GM18867 (cell line): ENCODE measurements around the gene RAB21.
A peak's percentile ranks its signal among the peaks of the same experiment; 100 is the strongest.
"Not testable (repeated sequence)": the region's sequence is repeated elsewhere in the genome, so short reads cannot be mapped to it uniquely, and the experiment has no call there.

Experiments used
- ATAC-seq: cut with Tn5 transposase; IDR thresholded peaks from one replicate; pipeline ENCODE4 v1.9.1; 2021; ENCODE audit warnings: mild to moderate bottlenecking, moderate library complexity; ENCODE audit not compliant: unreplicated experiment

Gene RAB21

GRCh38 chr12:71795901-71796300 lies 41.2 kb downstream of the RAB21 start:
- ATAC-seq: no peak

- ATAC-seq: no peak
These were observed 42.9 kb downstream of the RAB21 start for GRCh38 chr12:71797531-71797930.

- ATAC-seq: no peak
These were observed 44.4 kb downstream of the RAB21 start for GRCh38 chr12:71799106-71799505.

- ATAC-seq: no peak
These were observed 45.5 kb downstream of the RAB21 start for GRCh38 chr12:71800177-71800576.

GRCh38 chr12:71804505-71804904 lies 49.8 kb downstream of the RAB21 start:
- ATAC-seq: no peak

GRCh38 chr12:71810921-71811320 lies 56.3 kb downstream of the RAB21 start:
- no peak for ATAC-seq

- ATAC-seq: not testable (repeated sequence)
These were observed 60.6 kb downstream of the RAB21 start for GRCh38 chr12:71815242-71815641.

- ATAC-seq: not testable (repeated sequence)
These were observed 67.4 kb downstream of the RAB21 start for GRCh38 chr12:71822088-71822487.

GRCh38 chr12:71828813-71829212 lies 74.2 kb downstream of the RAB21 start:
- ATAC-seq: no peak

GRCh38 chr12:71837356-71837755 lies 82.7 kb downstream of the RAB21 start:
- no peak for ATAC-seq

GRCh38 chr12:71838231-71838630 lies 83.6 kb downstream of the RAB21 start:
- no peak for ATAC-seq

GRCh38 chr12:71838676-71839075 lies 84.0 kb downstream of the RAB21 start:
- ATAC-seq: no peak

GRCh38 chr12:71840231-71840847 lies 85.7 kb downstream of the RAB21 start:
- peak; percentile 16 for ATAC-seq

GRCh38 chr12:71846322-71846940 lies 91.8 kb downstream of the RAB21 start:
- ATAC-seq: no peak

GRCh38 chr12:71848212-71848611 lies 93.5 kb downstream of the RAB21 start:
- peak; percentile 57 for ATAC-seq

GRCh38 chr12:71849109-71849851 lies 94.6 kb downstream of the RAB21 start:
- no peak for ATAC-seq
